Measurements from ENCODE around the gene CLIC3.

DNA sequence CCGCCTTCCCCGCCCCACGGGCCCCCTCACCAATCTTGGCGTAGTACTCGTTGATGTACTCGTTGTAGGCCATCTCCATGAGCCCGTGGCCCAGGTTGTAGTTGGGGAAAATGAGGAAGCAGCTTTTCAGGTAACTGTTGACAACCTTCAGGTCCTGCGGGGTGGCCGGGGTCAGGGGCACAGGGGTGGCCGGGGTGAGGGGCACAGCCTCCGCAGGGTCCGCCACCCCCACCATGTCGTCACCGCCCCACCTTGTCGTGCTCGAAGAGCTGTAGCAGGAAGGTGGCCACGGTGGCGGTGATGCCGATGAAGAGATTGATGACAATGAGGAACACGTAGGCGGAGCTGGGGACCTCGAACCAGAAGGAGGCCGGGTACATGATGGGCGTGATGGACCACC, 14.8 kb upstream of the CLIC3 start:
- no peak for TF ChIP-seq CTCF (IDR thresholded peaks at IDR 0.05 in 4 of 5, conservative IDR thresholded peaks at IDR 0.05 in 1 of 5)
- no peak for TF ChIP-seq POLR2A (IDR thresholded peaks at IDR 0.05)
